HG02943 (cell line): ENCODE measurements around the gene GSTM2.

Source experiments
- ATAC-seq: cut with Tn5 transposase; IDR thresholded peaks from one replicate; pipeline ENCODE4 v1.9.1; 2021; ENCODE audit warnings: mild to moderate bottlenecking, low read depth, moderate library complexity; ENCODE audit not compliant: unreplicated experiment

Gene GSTM2

DNA sequence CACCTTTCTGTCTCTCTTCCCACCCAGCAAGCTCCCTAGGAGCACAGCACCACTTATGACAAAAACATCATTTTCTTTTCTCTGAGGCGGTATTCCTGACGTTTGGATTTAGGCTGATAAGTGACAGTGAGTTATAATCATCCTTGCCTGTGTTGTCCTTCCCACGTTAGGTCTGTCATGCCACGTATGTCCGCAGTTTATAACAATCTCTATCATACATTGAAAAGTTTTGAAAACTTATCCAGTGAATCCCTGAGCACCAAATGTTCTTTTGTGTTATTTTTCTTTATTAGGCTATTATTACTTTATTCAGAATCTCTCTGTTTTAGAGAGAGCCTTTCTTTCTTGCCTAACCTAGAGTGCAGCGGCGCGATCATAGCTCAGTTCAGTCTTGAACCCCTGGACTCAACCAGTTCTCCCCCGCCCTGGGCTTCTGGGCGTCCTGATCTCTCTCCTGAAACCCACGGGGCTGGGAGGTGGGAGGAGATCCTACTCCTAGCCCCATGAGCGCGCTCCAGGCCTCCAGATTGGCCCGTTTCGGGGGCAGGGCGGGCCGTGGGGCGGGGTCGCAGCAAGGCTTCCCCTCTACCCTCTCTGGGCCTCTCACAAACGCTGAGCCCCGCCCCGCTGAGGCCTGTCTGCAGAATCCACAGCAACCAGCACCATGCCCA, at the start of gene GSTM2:
Gene GSTM2 (plus strand): TSS at position 606 of the 671 bp plus-strand sequence. CDS start 59 bp downstream, at position 665.
- peak; percentile 91 for ATAC-seq

GRCh38 chr1:109618661-109619575, 48.9 kb upstream of the GSTM2 start:
- no peak for ATAC-seq

GRCh38 chr1:109619576-109620400, 48.1 kb upstream of the GSTM2 start, which contains the start of the genes AMPD2 and GNAT2:
AMPD2 (plus strand) TSS chr1:109619837; CDS start chr1:109621176, 1,339 bp downstream.
GNAT2 (minus strand) TSS chr1:109619616; CDS start chr1:109612870, 6,746 bp downstream.
- peak; percentile 51 for ATAC-seq

DNA sequence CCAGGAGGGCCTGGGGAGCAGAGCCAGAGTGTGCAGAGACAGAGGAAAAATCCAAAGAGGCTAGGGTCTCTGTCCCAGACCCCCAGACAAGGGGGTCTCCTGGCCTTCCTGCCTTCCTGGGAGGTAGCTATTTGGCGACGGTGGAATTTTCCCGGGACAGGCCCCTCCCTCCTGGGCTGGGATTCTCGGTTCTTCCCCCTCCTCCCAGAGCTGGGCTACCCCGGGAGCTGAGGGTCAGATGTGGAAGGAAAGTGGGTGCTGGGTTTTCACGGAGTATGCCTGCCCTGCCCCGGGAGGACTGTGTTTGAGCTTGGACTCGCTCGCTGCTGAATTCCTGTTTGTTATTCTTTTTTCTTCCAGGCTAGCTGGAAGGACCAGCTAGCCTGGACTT, 47.5 kb upstream of the GSTM2 start:
- no peak for ATAC-seq

- peak; percentile 55 for ATAC-seq
Observed at GRCh38 chr1:109620841-109621286, 47.0 kb upstream of the GSTM2 start.

- ATAC-seq = no peak
Observed at GRCh38 chr1:109621379-109622136, 46.3 kb upstream of the GSTM2 start.

DNA sequence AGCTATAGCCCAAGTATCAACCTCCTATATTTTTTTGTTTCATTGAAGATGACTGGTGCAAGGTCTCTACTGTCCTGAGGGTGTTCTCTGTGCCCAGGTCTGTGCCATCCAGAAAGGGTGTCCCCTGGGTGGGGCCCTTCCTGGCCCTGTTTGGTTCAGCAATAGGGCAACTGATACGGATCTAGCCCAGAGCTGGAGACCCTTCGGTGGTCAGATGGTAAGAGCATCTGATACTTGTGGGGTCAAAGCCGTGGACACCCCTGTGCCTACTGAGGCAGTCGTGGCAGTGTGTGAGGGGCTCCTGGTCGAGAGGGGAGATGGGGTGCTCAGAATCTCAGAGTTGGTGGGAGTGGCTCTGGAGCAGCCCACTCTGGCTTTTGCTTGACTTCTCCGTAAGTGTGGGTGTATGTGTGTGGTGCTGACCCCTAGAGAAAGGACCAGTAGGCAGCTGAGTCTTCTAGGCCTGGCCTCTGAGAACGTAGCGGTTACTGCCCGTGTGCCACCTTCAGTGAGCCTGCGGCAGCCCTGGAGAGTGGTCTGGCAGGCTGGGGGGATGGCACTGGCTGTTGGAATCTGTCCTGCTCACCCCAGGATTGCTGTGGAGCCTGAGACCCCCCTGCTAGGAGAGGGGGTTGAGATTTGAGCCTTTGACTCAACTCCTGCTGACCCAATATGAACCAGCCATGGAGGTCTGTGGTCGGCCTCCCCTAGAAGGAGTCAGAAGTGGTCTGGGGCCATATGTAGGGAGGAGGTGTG, 45.5 kb upstream of the GSTM2 start:
- no peak for ATAC-seq

- no peak for ATAC-seq
Observed at GRCh38 chr1:109622895-109623294, 45.0 kb upstream of the GSTM2 start.

- ATAC-seq = no peak
Observed at GRCh38 chr1:109623601-109624161, 44.2 kb upstream of the GSTM2 start.

DNA sequence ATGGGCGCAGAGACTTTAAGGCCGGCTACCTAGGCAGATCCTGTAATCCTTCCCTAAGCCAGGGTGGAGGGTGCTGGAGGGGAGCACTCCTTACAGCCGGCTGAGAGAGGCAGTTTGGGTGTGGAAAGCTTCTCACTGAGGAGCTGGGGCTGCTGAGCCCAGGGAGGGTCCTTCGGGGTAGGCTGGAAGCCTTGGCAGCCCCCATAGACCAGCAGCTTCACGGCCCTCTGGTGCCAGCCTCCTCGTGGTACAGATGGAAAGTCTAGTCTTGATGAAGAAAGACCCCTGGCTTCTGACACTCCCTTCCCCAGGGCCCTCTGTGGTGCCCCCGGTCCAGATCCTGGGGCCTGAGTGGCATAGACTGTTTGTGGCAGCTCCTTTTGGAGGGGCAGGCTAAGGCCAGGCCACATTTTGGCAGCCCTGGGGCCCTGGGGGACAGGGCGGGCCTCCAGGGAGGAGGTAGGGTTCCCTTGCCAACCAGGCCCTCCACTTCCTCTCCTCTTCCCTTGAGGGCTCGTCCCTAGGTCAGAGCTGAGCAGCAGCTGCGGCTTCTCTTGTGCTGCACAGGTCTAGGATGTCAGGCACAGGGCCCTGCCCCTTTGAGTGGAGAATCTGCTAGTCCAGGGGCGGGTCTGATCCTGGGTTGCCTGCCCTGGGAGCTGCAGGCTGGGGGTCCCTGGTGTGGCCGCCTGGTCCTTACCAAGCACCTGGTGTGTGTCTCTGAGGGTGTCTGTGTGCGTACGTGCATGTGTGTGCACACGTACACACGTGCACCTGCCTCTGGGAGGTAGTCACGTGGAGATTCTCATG, 43.5 kb upstream of the GSTM2 start:
- no peak for ATAC-seq

DNA sequence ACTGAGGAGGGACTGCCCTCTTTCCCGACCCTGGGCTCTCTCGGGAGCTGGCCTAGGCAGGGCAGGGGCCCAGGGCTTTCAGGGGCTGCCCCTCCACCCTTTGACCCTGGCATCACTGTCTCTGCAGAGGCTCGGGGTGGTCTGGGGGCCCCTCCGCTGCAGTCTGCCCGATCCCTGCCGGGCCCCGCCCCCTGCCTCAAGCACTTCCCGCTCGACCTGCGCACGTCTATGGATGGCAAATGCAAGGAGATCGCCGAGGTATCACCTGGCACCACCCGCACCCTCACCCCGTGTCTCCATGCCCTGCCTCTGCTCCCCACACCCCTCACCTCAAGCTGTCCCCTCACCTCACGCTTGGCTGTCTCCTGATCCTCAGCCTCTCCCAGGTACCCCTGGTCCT, 42.7 kb upstream of the GSTM2 start:
- no peak for ATAC-seq

DNA sequence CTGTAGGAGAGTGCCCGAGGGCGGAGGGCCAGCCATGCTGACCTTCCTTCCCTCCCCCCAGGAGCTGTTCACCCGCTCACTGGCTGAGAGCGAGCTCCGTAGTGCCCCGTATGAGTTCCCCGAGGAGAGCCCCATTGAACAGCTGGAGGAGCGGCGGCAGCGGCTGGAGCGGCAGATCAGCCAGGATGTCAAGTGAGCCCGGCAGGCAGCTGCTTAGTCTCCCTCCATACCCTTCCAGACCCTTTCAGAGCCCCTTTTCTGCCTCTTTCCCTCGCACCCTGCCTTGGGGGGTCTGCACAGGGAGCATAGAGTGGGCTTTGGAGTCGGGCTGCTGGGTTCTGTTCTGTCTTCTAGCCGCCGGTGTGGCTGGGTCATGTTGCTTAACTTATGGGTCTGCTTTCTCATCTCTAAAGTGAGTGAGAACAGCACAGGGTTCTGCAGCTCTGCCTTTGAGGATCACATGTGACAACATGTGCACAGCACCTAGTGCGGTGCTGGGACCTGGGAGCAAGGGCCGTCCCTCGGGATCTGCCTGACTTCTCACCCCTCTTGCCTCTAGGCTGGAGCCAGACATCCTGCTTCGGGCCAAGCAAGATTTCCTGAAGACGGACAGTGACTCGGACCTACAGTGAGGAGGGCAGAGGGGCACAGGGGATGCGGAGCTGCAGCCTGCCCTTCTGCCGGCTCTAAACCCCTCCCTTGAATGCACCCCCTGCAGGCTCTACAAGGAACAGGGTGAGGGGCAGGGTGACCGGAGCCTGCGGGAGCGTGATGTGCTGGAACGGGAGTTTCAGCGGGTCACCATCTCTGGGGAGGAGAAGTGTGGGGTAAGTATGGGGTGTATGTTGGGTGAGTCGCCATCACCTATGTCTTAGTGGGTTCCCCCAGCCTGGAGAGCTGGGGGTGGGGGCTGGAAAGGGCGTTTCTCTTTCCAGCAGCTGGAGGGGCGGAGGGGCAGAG, 42.0 kb upstream of the GSTM2 start:
- no peak for ATAC-seq

- no peak for ATAC-seq
Observed at GRCh38 chr1:109626682-109627408, 41.0 kb upstream of the GSTM2 start.

GRCh38 chr1:109627692-109628399, 40.0 kb upstream of the GSTM2 start:
- ATAC-seq = no peak

DNA sequence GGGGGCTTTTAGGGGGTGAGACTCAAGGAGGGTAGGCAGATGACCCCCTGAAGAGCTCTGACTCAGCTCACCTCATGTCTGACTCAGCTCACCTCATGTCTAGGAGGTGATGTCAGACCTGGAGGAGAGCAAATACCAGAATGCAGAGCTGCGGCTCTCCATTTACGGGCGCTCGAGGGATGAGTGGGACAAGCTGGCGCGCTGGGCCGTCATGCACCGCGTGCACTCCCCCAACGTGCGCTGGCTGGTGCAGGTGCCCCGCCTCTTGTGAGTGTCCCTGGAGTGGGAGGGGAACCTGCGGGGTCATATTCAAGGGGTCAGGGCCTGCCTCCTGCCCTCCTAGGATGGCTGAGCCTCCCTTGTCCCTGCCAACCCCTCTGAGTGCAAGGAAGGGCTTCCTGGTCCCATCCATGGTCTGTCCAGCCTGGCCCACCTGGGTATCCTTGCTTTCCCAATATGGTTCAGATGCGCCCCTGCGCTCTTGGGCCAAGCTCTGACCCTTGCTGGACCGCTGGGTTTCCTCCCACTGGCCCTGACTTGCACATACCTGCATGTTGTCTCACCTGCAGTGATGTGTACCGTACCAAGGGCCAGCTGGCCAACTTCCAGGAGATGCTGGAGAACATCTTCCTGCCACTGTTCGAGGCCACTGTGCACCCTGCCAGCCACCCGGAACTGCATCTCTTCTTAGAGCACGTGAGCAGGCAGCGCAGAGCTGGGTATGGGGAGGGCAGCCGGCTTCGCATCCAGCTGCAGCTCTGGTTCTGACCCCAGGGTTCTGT, 39.1 kb upstream of the GSTM2 start:
- no peak for ATAC-seq
